Mesodermal cell (in vitro differentiated cells): ENCODE results near the gene CASP3.
"Not testable (repeated sequence)": the region's sequence is repeated elsewhere in the genome, so short reads cannot be mapped to it uniquely, and the experiment has no call there.

ENCODE experiments used
- H3K27ac ChIP-seq: 2 replicates; pipeline ENCODE4 v1.7.0; 2013; ENCODE audit warnings: mild to moderate bottlenecking, low read depth, low read length, moderate library complexity; ENCODE audit not compliant: severe bottlenecking
- H3K36me3 ChIP-seq: 2 replicates; pipeline ENCODE4 v1.7.1; 2013; ENCODE audit warnings: mild to moderate bottlenecking, low read length, moderate library complexity; ENCODE audit not compliant: control insufficient read depth, insufficient read depth
- H3K4me1 ChIP-seq: one replicate; pipeline ENCODE4 v1.7.1; 2013; ENCODE audit warnings: mild to moderate bottlenecking, low read length; ENCODE audit not compliant: insufficient read depth, control insufficient read depth, poor library complexity, severe bottlenecking
- H3K4me3 ChIP-seq: 2 replicates; pipeline ENCODE4 v1.7.0; 2013; ENCODE audit warnings: low read length, control low read depth, mild to moderate bottlenecking; ENCODE audit not compliant: insufficient read depth, poor library complexity, severe bottlenecking; ENCODE audit errors: extremely low read depth
- H3K9me3 ChIP-seq: 2 replicates; pipeline ENCODE4 v1.7.1; 2013; ENCODE audit warnings: mild to moderate bottlenecking, low read length, moderate library complexity; ENCODE audit not compliant: control insufficient read depth
- WGBS, 2 experiments: methylation state at CpG; one replicate each; pipeline ENCODE4 v1.1.5; 2013; ENCODE audit warnings: missing lambda C conversion rate in 2 of 2; ENCODE audit not compliant: insufficient coverage in 2 of 2; 5-methylcytosine and 5-hydroxymethylcytosine counted together

The CASP3 gene

DNA sequence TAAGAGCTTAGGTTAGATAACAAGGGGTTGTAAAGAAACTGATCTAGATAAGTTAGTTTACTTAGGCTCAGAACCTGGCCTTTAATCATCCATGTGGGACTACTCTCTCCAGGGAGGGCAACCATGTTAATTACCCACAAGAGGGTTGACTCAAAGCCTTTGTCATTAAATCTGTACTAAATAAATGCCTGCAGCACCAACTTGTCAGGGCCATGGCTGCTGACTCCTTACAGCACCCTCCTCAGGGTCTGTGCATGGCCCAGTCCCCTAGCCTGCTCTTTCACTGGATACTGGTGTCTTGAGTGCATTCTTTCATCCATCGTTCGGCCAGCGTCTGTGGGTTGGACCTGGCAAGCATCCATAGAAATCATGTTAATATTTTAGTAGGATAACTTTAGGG lies 34.7 kb downstream of the CASP3 start:
- H3K27ac ChIP-seq = no peak overlapping the region
- WGBS, 2 experiments = 100% methylated on average over 2 of the region's 3 CpGs; no CpG with 5 or more reads in 1 of the 2 experiments
- no peaks in the 10 kb centered on the region for H3K36me3 ChIP-seq
- no peaks in the 10 kb centered on the region for H3K4me1 ChIP-seq
- H3K9me3 ChIP-seq = peaks cover 8% of the 10 kb centered on the region
- H3K4me3 ChIP-seq = no peak overlapping the region

GRCh38 chr4:184613405-184613804 lies 35.8 kb downstream of the CASP3 start:
- H3K4me3 ChIP-seq = no peak overlapping the region
- no peak overlapping the region for H3K27ac ChIP-seq
- no peaks in the 10 kb centered on the region for H3K36me3 ChIP-seq
- H3K9me3 ChIP-seq = peaks cover 8% of the 10 kb centered on the region
- no peaks in the 10 kb centered on the region for H3K4me1 ChIP-seq
- 100% methylated on average over 2 of the region's 2 CpGs; no CpG with 5 or more reads in 1 of the 2 experiments for WGBS, 2 experiments

GRCh38 chr4:184612074-184612473 lies 37.2 kb downstream of the CASP3 start:
- Histone ChIP-seq H3K27ac (no peak overlapping the region), H3K4me1 (no peaks in the 10 kb centered on the region), H3K4me3 (no peak overlapping the region), H3K9me3 (peaks cover 8% of the 10 kb centered on the region), H3K36me3 (no peaks in the 10 kb centered on the region)
- 88 to 100% methylated on average over 1 to 3 of the region's 3 CpGs for WGBS, 2 experiments

GRCh38 chr4:184607429-184607828 lies 41.8 kb downstream of the CASP3 start:
- not testable (repeated sequence) for H3K4me3 ChIP-seq, H3K27ac ChIP-seq, H3K4me1 ChIP-seq, H3K36me3 ChIP-seq, H3K9me3 ChIP-seq
- WGBS, 2 experiments = 100% methylated on average over 1 of the region's 2 CpGs

DNA sequence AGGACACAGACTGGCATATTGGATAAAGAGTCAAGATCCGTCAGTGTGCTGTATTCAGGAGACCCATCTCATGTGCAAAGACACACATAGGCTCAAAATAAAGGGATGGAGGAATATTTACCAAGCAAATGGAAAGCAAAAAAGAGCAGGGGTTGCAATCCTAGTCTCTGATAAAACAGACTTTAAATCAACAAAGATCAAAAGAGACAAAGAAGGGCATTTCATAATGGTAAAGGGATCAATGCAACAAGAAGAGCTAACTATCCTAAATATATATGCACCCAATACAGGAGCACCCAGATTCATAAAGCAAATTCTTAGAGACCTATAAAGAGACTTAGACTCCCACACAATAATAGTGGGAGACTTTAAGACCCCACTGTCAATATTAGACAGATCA lies 46.4 kb downstream of the CASP3 start:
- WGBS, 2 experiments = no CpG with 5 or more reads among the region's 1 CpG
- not testable (repeated sequence) for H3K36me3 ChIP-seq, H3K27ac ChIP-seq, H3K9me3 ChIP-seq, H3K4me3 ChIP-seq
- H3K4me1 ChIP-seq = peaks cover 11% of the 10 kb centered on the region

DNA sequence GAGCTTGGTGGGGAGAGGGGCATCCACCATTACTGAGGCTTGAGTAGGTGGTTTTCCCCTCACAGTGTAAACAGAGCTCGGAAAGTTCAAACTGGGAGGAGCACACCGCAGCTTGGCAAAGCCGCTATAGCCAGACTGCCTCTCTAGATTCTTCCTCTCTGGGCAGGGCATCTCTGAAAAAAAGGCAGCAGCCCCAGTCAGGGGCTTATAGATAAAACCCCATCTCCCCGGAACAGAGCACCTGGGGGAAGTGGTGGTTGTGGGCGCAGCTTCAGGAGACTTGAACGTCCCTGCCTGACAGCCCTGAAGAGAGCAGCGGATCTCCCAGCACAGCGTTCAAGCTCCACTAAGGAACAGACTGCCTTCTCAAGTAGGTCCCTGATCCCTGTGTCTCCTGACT lies 48.3 kb downstream of the CASP3 start:
- peaks cover 11% of the 10 kb centered on the region for H3K4me1 ChIP-seq
- H3K36me3 ChIP-seq, H3K27ac ChIP-seq, H3K4me3 ChIP-seq, H3K9me3 ChIP-seq: not testable (repeated sequence)
- 90 to 96% methylated on average over 2 to 8 of the region's 8 CpGs for WGBS, 2 experiments

DNA sequence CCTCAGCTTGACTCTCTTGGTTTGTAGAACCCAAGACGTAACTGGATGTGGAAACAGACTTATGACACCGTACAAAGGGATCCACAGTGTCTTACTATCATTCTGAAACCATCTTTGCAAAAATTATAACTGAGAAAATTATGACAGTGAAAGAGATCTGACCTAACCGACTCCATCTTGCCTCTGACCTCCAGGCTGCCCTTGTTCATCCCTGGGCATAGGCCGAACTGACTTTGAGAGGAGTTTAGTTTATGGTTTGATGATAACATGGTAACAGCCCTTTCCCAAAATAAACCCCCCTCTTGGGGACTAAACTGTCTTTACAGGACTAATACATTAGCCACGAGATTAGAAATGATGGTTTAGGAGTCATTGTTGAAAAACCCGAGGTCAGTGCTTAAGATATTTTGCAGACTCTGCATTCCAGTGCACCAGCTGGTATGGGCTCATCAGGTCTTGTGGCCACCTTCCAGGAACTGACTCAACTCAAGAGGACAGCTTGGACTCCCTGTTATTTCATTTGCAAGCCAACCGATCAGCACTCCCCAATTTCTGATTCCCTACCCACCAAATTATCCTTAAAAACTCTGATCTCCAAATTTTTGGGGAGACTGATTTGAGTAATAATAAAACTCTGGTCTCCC lies 49.6 kb downstream of the CASP3 start:
- H3K9me3 ChIP-seq = no peaks in the 10 kb centered on the region
- no peak overlapping the region for H3K4me3 ChIP-seq
- peaks cover 11% of the 10 kb centered on the region for H3K4me1 ChIP-seq
- no peak overlapping the region for H3K27ac ChIP-seq
- WGBS, 2 experiments = 92 to 100% methylated on average over 2 to 4 of the region's 7 CpGs
- no peaks in the 10 kb centered on the region for H3K36me3 ChIP-seq

DNA sequence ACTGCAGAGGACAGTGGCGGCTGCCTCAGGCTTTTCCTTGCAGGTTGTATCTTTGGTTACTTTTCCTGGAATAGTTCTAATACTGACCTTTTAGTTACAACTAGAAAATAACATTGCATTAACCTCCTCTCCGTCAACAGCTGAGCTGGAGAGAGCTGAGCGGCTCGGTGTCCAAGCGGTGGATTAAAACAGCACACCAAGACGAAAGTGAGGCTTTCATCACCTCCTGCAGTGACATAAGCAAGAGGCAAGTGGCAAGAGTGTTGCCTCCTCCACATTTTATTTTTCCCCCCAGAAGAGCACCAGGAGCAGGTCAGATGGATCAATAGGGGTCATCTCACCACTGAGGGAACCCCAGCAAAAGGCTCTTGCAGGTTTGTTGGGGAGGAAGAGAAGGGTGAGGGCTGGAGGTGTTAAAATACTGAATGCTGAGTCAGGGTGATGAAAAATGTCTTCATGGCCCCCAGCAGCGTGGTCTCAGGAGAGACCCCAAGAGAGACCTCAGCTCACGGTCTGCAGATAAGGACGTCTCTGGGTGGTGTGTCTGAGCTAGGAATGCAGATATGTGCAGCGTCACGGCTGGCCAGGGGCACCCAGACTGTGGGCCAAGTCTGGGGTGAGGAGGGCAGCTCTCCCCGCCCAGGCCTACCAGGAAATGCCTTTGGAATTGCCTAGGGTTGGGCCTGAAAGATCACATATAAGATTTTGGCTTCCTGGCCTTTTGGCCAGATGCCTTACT lies 50.3 kb downstream of the CASP3 start:
- H3K36me3 ChIP-seq = no peaks in the 10 kb centered on the region
- H3K4me1 ChIP-seq = peaks cover 11% of the 10 kb centered on the region
- WGBS, 2 experiments = 86 to 92% methylated on average over 7 to 11 of the region's 12 CpGs
- no peak overlapping the region for H3K4me3 ChIP-seq
- H3K27ac ChIP-seq = no peak overlapping the region
- no peaks in the 10 kb centered on the region for H3K9me3 ChIP-seq

DNA sequence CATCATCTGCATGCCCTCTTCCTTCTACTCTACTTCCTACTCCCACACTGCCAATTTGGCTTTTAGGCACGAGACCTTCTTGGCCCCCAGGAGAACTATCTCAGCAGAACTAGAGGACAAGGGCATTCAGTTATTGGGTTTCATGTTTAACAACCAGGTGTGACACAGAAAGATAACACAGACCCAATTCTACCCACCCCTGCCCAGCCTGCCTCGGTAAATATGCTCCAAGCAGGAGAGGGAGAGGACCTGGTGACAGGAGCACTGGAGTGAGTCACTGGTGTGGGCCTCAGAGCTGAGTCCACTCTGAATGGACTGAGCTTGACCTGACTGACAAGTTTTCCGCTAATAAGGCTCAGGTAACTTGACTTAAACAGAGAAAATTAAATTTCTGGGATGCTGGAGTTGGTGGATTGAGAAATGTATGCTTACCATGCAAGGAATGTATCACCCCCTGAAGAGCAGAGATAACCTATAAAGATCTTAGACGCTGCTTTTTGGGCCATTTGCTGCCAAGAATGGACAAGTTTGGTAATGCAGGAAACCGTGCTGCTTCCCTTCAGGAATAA lies 52.5 kb downstream of the CASP3 start:
- Histone ChIP-seq H3K36me3 (no peaks in the 10 kb centered on the region), H3K4me3 (no peak overlapping the region), H3K9me3 (no peaks in the 10 kb centered on the region), H3K27ac (no peak overlapping the region), H3K4me1 (peaks cover 11% of the 10 kb centered on the region)
- 75 to 86% methylated on average over 3 of the region's 5 CpGs for WGBS, 2 experiments

DNA sequence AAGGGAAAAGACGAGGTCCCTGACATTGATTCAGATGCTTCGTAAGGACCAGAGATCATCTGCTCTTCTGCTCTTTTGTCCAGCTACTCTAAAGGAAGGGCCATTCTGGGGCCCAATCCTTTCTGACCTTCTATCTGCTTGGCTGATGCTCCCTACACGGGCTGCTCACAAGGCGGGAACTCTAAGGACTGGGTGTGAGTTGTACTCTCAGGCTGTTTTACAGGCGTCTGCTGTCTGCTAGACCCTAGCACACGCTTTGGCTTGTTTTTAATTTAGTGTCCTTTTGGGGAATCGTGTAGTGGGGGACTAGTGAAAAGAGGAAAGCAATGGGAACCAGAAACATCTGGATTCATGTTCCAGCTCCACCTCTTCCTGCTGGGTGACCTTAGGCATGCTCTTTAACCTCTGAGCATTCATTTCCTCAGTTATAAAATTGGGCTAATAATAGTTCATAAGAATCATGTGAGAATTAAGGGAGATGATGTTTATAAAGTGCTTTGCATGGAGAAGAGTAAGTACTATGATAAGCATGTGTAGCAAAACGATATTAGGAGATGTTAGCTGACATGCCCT lies 53.1 kb downstream of the CASP3 start:
- peaks cover 11% of the 10 kb centered on the region for H3K4me1 ChIP-seq
- H3K27ac ChIP-seq = no peak overlapping the region
- 83 to 88% methylated on average over 3 to 7 of the region's 8 CpGs for WGBS, 2 experiments
- no peaks in the 10 kb centered on the region for H3K36me3 ChIP-seq
- H3K4me3 ChIP-seq = no peak overlapping the region
- H3K9me3 ChIP-seq = no peaks in the 10 kb centered on the region
